ENCODE measurements around the gene RPS2.
A peak's percentile ranks its signal among the peaks of the same experiment; 100 is the strongest.

The RPS2 gene

GRCh38 chr16:1942810-1943726, 21.6 kb downstream of the RPS2 start, which contains the start of gene MSRB1:
Gene MSRB1, minus strand, starts transcription at chr16:1943199. Its CDS starts 43 bp downstream, at chr16:1943156.
- no peaks in the 10 kb centered on the region for H3K9me3 ChIP-seq (ENCODE audit: insufficient read depth, low read length, severe bottlenecking)
- DNase-seq (peak; percentile 100), ATAC-seq (ENCODE audit: insufficient read depth, low read depth) (peak; percentile 96)
- TF ChIP-seq EZH2 (IDR thresholded peaks at IDR 0.05; ENCODE audit: borderline replicate concordance, low read depth, low read length, severe bottlenecking) (no peak), CTCF (IDR thresholded peaks at IDR 0.05; ENCODE audit: borderline replicate concordance, extremely low read depth, low read length, poor library complexity, severe bottlenecking) (peak; percentile 22)
- peak within 1 kb of the TSS; percentile 66 to 73; a peak in 3 of 4 replicates for H3K4me3 ChIP-seq (ENCODE audit: low read depth in 1 of 2, low read length in 2 of 2)
- H4K20me1 ChIP-seq (ENCODE audit: insufficient read depth, low read length): no peaks in the 10 kb centered on the region; the same call in 1 of the 2 replicates
- H3K4me2 ChIP-seq (ENCODE audit: insufficient read depth, low read length): peak within 1 kb of the TSS; percentile 94
- no peaks in the 10 kb centered on the region for H3K27me3 ChIP-seq (ENCODE audit: insufficient read depth, low read length, poor library complexity)
- H3K36me3 ChIP-seq (ENCODE audit: insufficient read depth, low read length): peaks cover 26% of the 10 kb centered on the region
- H3K4me1 ChIP-seq (ENCODE audit: insufficient read depth, low read length): peaks cover 26% of the 10 kb centered on the region
- peak within 1 kb of the TSS; percentile 98 for H2AFZ ChIP-seq (ENCODE audit: low read depth, low read length)
- peak within 1 kb of the TSS; percentile 67 for H3K27ac ChIP-seq (ENCODE audit: low read length)
- H3K9ac ChIP-seq (ENCODE audit: low read depth, low read length): peak within 1 kb of the TSS; percentile 66
- H3K79me2 ChIP-seq (ENCODE audit: insufficient read depth, low read length): no peaks in the 10 kb centered on the region; the same call in none of the 2 replicates

- Histone ChIP-seq H3K36me3 (ENCODE audit: insufficient read depth, low read length) (peaks cover 28% of the 10 kb centered on the region), H2AFZ (ENCODE audit: low read depth, low read length) (peak overlapping the region; percentile 74), H3K79me2 (ENCODE audit: insufficient read depth, low read length) (no peaks in the 10 kb centered on the region; the same call in none of the 2 replicates), H3K27ac (ENCODE audit: low read length) (peak overlapping the region; percentile 59), H3K27me3 (ENCODE audit: insufficient read depth, low read length, poor library complexity) (no peaks in the 10 kb centered on the region), H3K4me2 (ENCODE audit: insufficient read depth, low read length) (peak overlapping the region; percentile 94), H3K9ac (ENCODE audit: low read depth, low read length) (peak overlapping the region; percentile 66), H3K4me3 (ENCODE audit: low read depth in 1 of 2, low read length in 2 of 2) (peak overlapping the region; percentile 66 to 73; a peak in 3 of 4 replicates), H3K9me3 (ENCODE audit: insufficient read depth, low read length, severe bottlenecking) (no peaks in the 10 kb centered on the region), H3K4me1 (ENCODE audit: insufficient read depth, low read length) (peaks cover 26% of the 10 kb centered on the region), H4K20me1 (ENCODE audit: insufficient read depth, low read length) (no peaks in the 10 kb centered on the region; the same call in 1 of the 2 replicates)
- TF ChIP-seq CTCF (IDR thresholded peaks at IDR 0.05; ENCODE audit: borderline replicate concordance, extremely low read depth, low read length, poor library complexity, severe bottlenecking): no peak
- no peak for TF ChIP-seq EZH2 (IDR thresholded peaks at IDR 0.05; ENCODE audit: borderline replicate concordance, low read depth, low read length, severe bottlenecking)
- ATAC-seq (ENCODE audit: insufficient read depth, low read depth) (no peak), DNase-seq (no peak)
These were observed 22.4 kb downstream of the RPS2 start for GRCh38 chr16:1942047-1942809.

- H3K36me3 ChIP-seq (ENCODE audit: insufficient read depth, low read length): peaks cover 28% of the 10 kb centered on the region
- TF ChIP-seq EZH2 (IDR thresholded peaks at IDR 0.05; ENCODE audit: borderline replicate concordance, low read depth, low read length, severe bottlenecking): no peak
- peak; percentile 19 for TF ChIP-seq CTCF (IDR thresholded peaks at IDR 0.05; ENCODE audit: borderline replicate concordance, extremely low read depth, low read length, poor library complexity, severe bottlenecking)
- no peaks in the 10 kb centered on the region for H3K27me3 ChIP-seq (ENCODE audit: insufficient read depth, low read length, poor library complexity)
- no peaks in the 10 kb centered on the region; the same call in 1 of the 2 replicates for H4K20me1 ChIP-seq (ENCODE audit: insufficient read depth, low read length)
- no peaks in the 10 kb centered on the region; the same call in none of the 2 replicates for H3K79me2 ChIP-seq (ENCODE audit: insufficient read depth, low read length)
- H2AFZ ChIP-seq (ENCODE audit: low read depth, low read length): no peak overlapping the region
- H3K4me3 ChIP-seq (ENCODE audit: low read depth in 1 of 2, low read length in 2 of 2): peak overlapping the region in 1 of 2 experiments; percentile 73; a peak in 2 of 4 replicates
- no peaks in the 10 kb centered on the region for H3K9me3 ChIP-seq (ENCODE audit: insufficient read depth, low read length, severe bottlenecking)
- H3K4me1 ChIP-seq (ENCODE audit: insufficient read depth, low read length): peaks cover 26% of the 10 kb centered on the region
- DNase-seq: no peak
- H3K9ac ChIP-seq (ENCODE audit: low read depth, low read length): peak overlapping the region; percentile 66
- no peak for ATAC-seq (ENCODE audit: insufficient read depth, low read depth)
- H3K4me2 ChIP-seq (ENCODE audit: insufficient read depth, low read length): peak overlapping the region; percentile 94
- H3K27ac ChIP-seq (ENCODE audit: low read length): no peak overlapping the region
These were observed 23.2 kb downstream of the RPS2 start for GRCh38 chr16:1941162-1942046.
